H1 (cell line): ENCODE results near the gene GDPD3. TPM values are rescaled to one million over a fixed set of nuclear protein-coding genes. Genes with fewer than 3 reads are reported as not detected.

ENCODE experiments used
- CTCF ChIA-PET: fragments of 300-600 bp; sonication (Branson Sonifier 250); formaldehyde crosslinking; loops from one replicate; lab custom pipeline; 2021; ENCODE audit not compliant: partially characterized antibody; lab: Charles Lee
- POLR2A ChIA-PET: fragments of 300-600 bp; sonication (Branson Sonifier 250); formaldehyde crosslinking; loops from one replicate; lab custom pipeline; 2021; ENCODE audit warnings: inconsistent platforms; ENCODE audit not compliant: partially characterized antibody; lab: Charles Lee
- DNase-seq, 2 experiments: peaks; one replicate each; pipeline versions ENCODE4 v3.0.0 to v3.0.0-alpha.2; 2010 to 2022; ENCODE audit warnings: low spot score in 2 of 2, low read depth in 1 of 2, mixed read lengths in 1 of 2
- FAIRE-seq: peaks from 2 replicates; lab custom pipeline; 2011; peaks lifted over from hg19 to GRCh38; lab: Jason Lieb, UNC
- H2AFZ ChIP-seq: 2 replicates; pipeline ENCODE4 v1.8.1; 2012; ENCODE audit warnings: low read length, inconsistent platforms
- H2AK5ac ChIP-seq: 2 replicates; pipeline ENCODE4 v1.6.1; 2013; ENCODE audit warnings: low read depth, low read length
- H2BK120ac ChIP-seq: replicated peaks from 2 replicates; pipeline ENCODE3; 2013; ENCODE audit warnings: low read depth, low read length, inconsistent platforms
- H2BK12ac ChIP-seq: 2 replicates; pipeline ENCODE4 v1.6.1; 2013; ENCODE audit warnings: low read depth, low read length
- H2BK15ac ChIP-seq: 2 replicates; pipeline ENCODE4 v1.6.1; 2013; ENCODE audit warnings: low read length
- H2BK20ac ChIP-seq: 2 replicates; pipeline ENCODE4 v1.6.1; 2013; ENCODE audit warnings: low read length
- H2BK5ac ChIP-seq: 2 replicates; pipeline ENCODE4 v1.6.1; 2013; ENCODE audit warnings: low read depth, low read length
- H3K14ac ChIP-seq: 2 replicates; pipeline ENCODE4 v1.6.1; 2013; ENCODE audit warnings: inconsistent platforms; ENCODE audit not compliant: insufficient read length
- H3K18ac ChIP-seq: 2 replicates; pipeline ENCODE4 v1.6.1; 2013; ENCODE audit warnings: low read length; ENCODE audit errors: extremely low read depth
- H3K23ac ChIP-seq: 2 replicates; pipeline ENCODE4 v1.6.1; 2013; ENCODE audit warnings: inconsistent platforms; ENCODE audit not compliant: insufficient read length
- H3K23me2 ChIP-seq: 2 replicates; pipeline ENCODE4 v1.6.1; 2013; ENCODE audit warnings: low read depth, low read length
- H3K27ac ChIP-seq: 2 replicates; pipeline ENCODE4 v1.6.1; 2011; ENCODE audit warnings: low read depth, low read length, inconsistent platforms
- H3K27me3 ChIP-seq, 4 experiments: replicated peaks in 1 of 4; 1 replicate in 1 of 4; 2 replicates in 3 of 4; pipeline versions ENCODE4 v1.6.1 to v1.8.1; 2011 to 2013; ENCODE audit warnings: low read length in 3 of 4, mild to moderate bottlenecking in 3 of 4, inconsistent platforms in 2 of 4, mixed read lengths in 2 of 4, moderate library complexity in 1 of 4; ENCODE audit not compliant: control insufficient read depth in 3 of 4, insufficient read depth in 3 of 4; ENCODE audit errors: extremely low read depth in 1 of 4
- H3K36me3 ChIP-seq, 4 experiments: 2 replicates each; pipeline versions ENCODE4 v1.6.1 to v1.8.1; 2011 to 2013; ENCODE audit warnings: mild to moderate bottlenecking in 4 of 4, low read length in 3 of 4, moderate library complexity in 2 of 4, control low read depth in 1 of 4, inconsistent platforms in 1 of 4; ENCODE audit not compliant: insufficient read depth in 4 of 4, control insufficient read depth in 2 of 4
- H3K4ac ChIP-seq: replicated peaks from 2 replicates; pipeline ENCODE3; 2013; ENCODE audit warnings: low read length, low read depth, mixed read lengths, inconsistent platforms; ENCODE audit not compliant: insufficient read length
- H3K4me1 ChIP-seq, 4 experiments: replicated peaks in 1 of 4; 1 replicate in 1 of 4; 2 replicates in 3 of 4; pipeline versions ENCODE4 v1.6.1 to v1.8.1; 2011 to 2013; ENCODE audit warnings: low read length in 3 of 4, inconsistent platforms in 2 of 4, mixed read lengths in 1 of 4; ENCODE audit not compliant: insufficient read depth in 4 of 4, control insufficient read depth in 3 of 4
- H3K4me2 ChIP-seq, 2 experiments: 2 replicates each; pipeline versions ENCODE4 v1.6.1 to v1.8.1; 2011 to 2013; ENCODE audit warnings: low read depth in 2 of 2, low read length in 2 of 2, control low read depth in 1 of 2, inconsistent platforms in 1 of 2, mild to moderate bottlenecking in 1 of 2; ENCODE audit not compliant: insufficient read depth in 1 of 2
- H3K4me3 ChIP-seq, 4 experiments: fragments of 200-600, 300-600 bp in 1 of 4; sonication (generic), shearing (Covaris generic), sonication (Bioruptor Twin) in 1 of 4; 2 replicates each; pipeline versions ENCODE4 v1.5.1 to v1.8.1; 2011 to 2016; ENCODE audit warnings: low read length in 4 of 4, low read depth in 3 of 4, control low read depth in 2 of 4, inconsistent platforms in 2 of 4, mild to moderate bottlenecking in 2 of 4, mixed read lengths in 1 of 4, moderate library complexity in 1 of 4; ENCODE audit not compliant: insufficient read depth in 2 of 4; ENCODE audit errors: extremely low read depth in 1 of 4
- H3K56ac ChIP-seq: replicated peaks from 2 replicates; pipeline ENCODE3; 2013; ENCODE audit warnings: low read depth, mild to moderate bottlenecking, mixed read lengths, low read length, inconsistent platforms; ENCODE audit not compliant: insufficient read length
- H3K79me1 ChIP-seq: 2 replicates; pipeline ENCODE4 v1.6.1; 2013; ENCODE audit warnings: low read depth, low read length, control low read depth
- H3K79me2 ChIP-seq, 2 experiments: 2 replicates each; pipeline versions ENCODE4 v1.6.1 to v1.8.1; 2012 to 2013; ENCODE audit warnings: low read length in 2 of 2, mild to moderate bottlenecking in 2 of 2, inconsistent platforms in 1 of 2; ENCODE audit not compliant: insufficient read depth in 2 of 2, control insufficient read depth in 1 of 2
- H3K9ac ChIP-seq, 4 experiments: replicated peaks in 1 of 4; 1 replicate in 1 of 4; 2 replicates in 3 of 4; pipeline versions ENCODE4 v1.6.1 to v1.8.1; 2011 to 2013; ENCODE audit warnings: low read depth in 3 of 4, low read length in 3 of 4, control low read depth in 2 of 4, mild to moderate bottlenecking in 2 of 4, moderate library complexity in 2 of 4, inconsistent platforms in 1 of 4; ENCODE audit errors: extremely low read depth in 1 of 4
- H3K9me3 ChIP-seq, 2 experiments: 2 replicates each; pipeline versions ENCODE4 v1.6.1 to v1.8.1; 2012 to 2013; ENCODE audit warnings: mild to moderate bottlenecking in 2 of 2, moderate library complexity in 2 of 2, control low read depth in 1 of 2, inconsistent platforms in 1 of 2, low read depth in 1 of 2, low read length in 1 of 2, mixed read lengths in 1 of 2; ENCODE audit not compliant: insufficient read depth in 2 of 2
- H4K20me1 ChIP-seq, 2 experiments: replicated peaks in 1 of 2; 2 replicates each; pipeline versions ENCODE3 to v1.8.1; 2011 to 2013; ENCODE audit warnings: inconsistent platforms in 2 of 2, low read length in 2 of 2, mild to moderate bottlenecking in 1 of 2; ENCODE audit not compliant: insufficient read depth in 2 of 2, control insufficient read depth in 1 of 2
- H4K5ac ChIP-seq: 2 replicates; pipeline ENCODE4 v1.6.1; 2013; ENCODE audit warnings: low read length, low read depth, mixed read lengths, inconsistent platforms; ENCODE audit not compliant: insufficient read length
- H4K8ac ChIP-seq: 2 replicates; pipeline ENCODE4 v1.8.0; 2013; ENCODE audit warnings: mild to moderate bottlenecking, moderate library complexity, low read length, inconsistent platforms; ENCODE audit not compliant: insufficient read depth; ENCODE audit errors: extremely low read depth
- H4K91ac ChIP-seq: replicated peaks from 2 replicates; pipeline ENCODE3; 2013; ENCODE audit warnings: low read length, mixed read lengths, inconsistent platforms; ENCODE audit not compliant: insufficient read length
- CREB1 ChIP-seq: IDR thresholded peaks from 2 replicates; pipeline ENCODE4 v1.6.1; 2012; ENCODE audit warnings: inconsistent platforms
- GTF2F1 ChIP-seq: IDR thresholded peaks from 2 replicates; pipeline ENCODE4 v1.6.1; 2012; ENCODE audit warnings: low read depth, low read length, improper control_type of control experiment, borderline replicate concordance
- MAFK ChIP-seq: IDR thresholded peaks from 2 replicates; pipeline ENCODE4 v1.6.1; 2012; ENCODE audit warnings: low read depth, mild to moderate bottlenecking, improper control_type of control experiment, low read length
- RAD21 ChIP-seq, 2 experiments: IDR thresholded peaks in 1 of 2; conservative IDR thresholded peaks in 1 of 2; 2 replicates each; pipeline ENCODE4 v1.6.1; 2011; ENCODE audit warnings: low read depth in 2 of 2, low read length in 2 of 2, improper control_type of control experiment in 1 of 2, inconsistent platforms in 1 of 2, mild to moderate bottlenecking in 1 of 2, moderate library complexity in 1 of 2
- SUZ12 ChIP-seq: fragments of 200-600 bp; sonication (generic); IDR thresholded peaks from 2 replicates; pipeline ENCODE4 v1.6.1; 2012; ENCODE audit warnings: mild to moderate bottlenecking, inconsistent platforms, low read length, moderate library complexity, mixed read lengths
- WGBS, 2 experiments: shearing (Covaris generic) in 1 of 2; methylation state at CpG; one replicate each; pipeline versions ENCODE4 v1.1.6 to v1.1.7; 2013 to 2015; ENCODE audit warnings: low lambda C conversion rate in 2 of 2, mixed read lengths in 2 of 2, inconsistent platforms in 1 of 2, low coverage in 1 of 2, missing lambda C conversion rate in 1 of 2; ENCODE audit not compliant: insufficient replicate concordance in 2 of 2, insufficient coverage in 1 of 2, insufficient read length in 1 of 2; ENCODE audit errors: extremely low coverage in 1 of 2, missing lambda C conversion rate in 1 of 2; 5-methylcytosine and 5-hydroxymethylcytosine counted together
- polyA plus RNA-seq, 7 experiments: library from polyadenylated mRNA; depleted of rRNA in 3 of 7; stranded (reverse) in 5 of 7; unstranded in 2 of 7; fragments of >200 nt in 5 of 7; fragments of 200-250 nt in 2 of 7; gene quantifications; 1 replicate in 5 of 7; 2 replicates in 1 of 7; 4 replicates in 1 of 7; pipeline versions ENCODE4 v1.2.1 to v1.2.3, GENCODE V29; 2011 to 2013; ENCODE audit warnings: missing spikeins in 2 of 7, mixed read lengths in 2 of 7
- total RNA-seq: library from RNA; stranded (reverse); fragmentation: NEBNext Ultra II Directional; extraction: Animal tissue kit (Norgen Biotek cat#: 25700); gene quantifications from 2 replicates; pipeline ENCODE4 v1.2.1, GENCODE V29; 2021
- TF ChIP-seq, protein P1 (sequence below): IDR thresholded peaks from 2 replicates; pipeline ENCODE4 v1.6.1; 2012; ENCODE audit warnings: inconsistent platforms
- TF ChIP-seq, protein P2 (sequence below), 3 experiments: IDR thresholded peaks; 1 replicate in 2 of 3; 2 replicates in 1 of 3; pipeline versions ENCODE4 v1.5.1 to v1.6.1; 2011; ENCODE audit warnings: low read length in 3 of 3, mild to moderate bottlenecking in 3 of 3, inconsistent platforms in 2 of 3, low read depth in 1 of 3, moderate library complexity in 1 of 3; ENCODE audit not compliant: insufficient read depth in 1 of 3; ENCODE audit errors: control extremely low read depth in 1 of 3
- TF ChIP-seq, protein P3 (sequence below): IDR thresholded peaks from 2 replicates; pipeline ENCODE4 v1.6.1; 2011; ENCODE audit warnings: low read length, improper control_type of control experiment

Gene GDPD3
- total and polyA plus RNA-seq, 2 of the 8 experiments (the other 6 are each of a cell fraction or from before 2014, with no cell fraction given): 0.20 TPM; not detected in 1

DNA sequence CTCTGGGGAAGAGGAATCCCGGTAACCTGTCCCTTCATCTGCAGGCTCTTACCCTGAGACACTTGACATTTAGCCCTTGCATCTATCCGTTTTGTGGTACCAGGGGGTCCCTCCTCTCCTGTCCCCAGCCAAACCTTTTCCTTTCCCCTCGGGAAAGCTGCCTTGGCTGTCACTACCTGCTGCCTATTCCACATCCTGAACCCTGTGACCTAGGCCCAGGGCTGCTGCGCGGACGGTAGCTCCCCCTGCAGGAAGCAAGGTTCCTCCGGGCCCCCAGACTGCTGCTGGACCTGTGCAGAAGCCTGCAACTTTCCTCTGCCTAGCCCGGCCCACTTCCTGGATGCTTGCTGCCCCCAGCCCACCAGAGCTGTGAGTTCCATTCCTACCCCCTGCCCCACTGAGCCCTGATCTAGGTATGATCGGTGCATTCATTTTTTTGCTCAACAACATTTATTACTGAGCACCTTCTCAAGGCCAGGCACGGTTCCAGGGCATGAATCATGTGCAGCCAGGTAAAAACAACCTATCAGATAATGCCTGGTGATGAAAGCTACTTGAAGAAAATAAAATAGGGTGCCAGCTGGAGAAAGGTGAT is 58.3 kb downstream of the GDPD3 start:
- H3K27ac ChIP-seq: no peak overlapping the region
- 36% methylated on average over 10 of the region's 10 CpGs; no CpG with 5 or more reads in 1 of the 2 experiments for WGBS, 2 experiments
- FAIRE-seq: no peak
- TF ChIP-seq, protein P1, sequence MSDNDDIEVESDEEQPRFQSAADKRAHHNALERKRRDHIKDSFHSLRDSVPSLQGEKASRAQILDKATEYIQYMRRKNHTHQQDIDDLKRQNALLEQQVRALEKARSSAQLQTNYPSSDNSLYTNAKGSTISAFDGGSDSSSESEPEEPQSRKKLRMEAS: 0 out of 2 replicates have a peak, but pooled peaks have one; percentile 15
- TF ChIP-seq CREB1 (0 out of 2 replicates have a peak, but pooled peaks have one; percentile 26), RAD21 (IDR thresholded peaks at IDR 0.05 in 1 of 2, conservative IDR thresholded peaks at IDR 0.05 in 1 of 2; ENCODE audit: low read depth in 2 of 2, low read length in 2 of 2) (peak; percentile 66 to 79), MAFK (no peak), SUZ12 (no peak), GTF2F1 (no peak)
- TF ChIP-seq, protein P2, sequence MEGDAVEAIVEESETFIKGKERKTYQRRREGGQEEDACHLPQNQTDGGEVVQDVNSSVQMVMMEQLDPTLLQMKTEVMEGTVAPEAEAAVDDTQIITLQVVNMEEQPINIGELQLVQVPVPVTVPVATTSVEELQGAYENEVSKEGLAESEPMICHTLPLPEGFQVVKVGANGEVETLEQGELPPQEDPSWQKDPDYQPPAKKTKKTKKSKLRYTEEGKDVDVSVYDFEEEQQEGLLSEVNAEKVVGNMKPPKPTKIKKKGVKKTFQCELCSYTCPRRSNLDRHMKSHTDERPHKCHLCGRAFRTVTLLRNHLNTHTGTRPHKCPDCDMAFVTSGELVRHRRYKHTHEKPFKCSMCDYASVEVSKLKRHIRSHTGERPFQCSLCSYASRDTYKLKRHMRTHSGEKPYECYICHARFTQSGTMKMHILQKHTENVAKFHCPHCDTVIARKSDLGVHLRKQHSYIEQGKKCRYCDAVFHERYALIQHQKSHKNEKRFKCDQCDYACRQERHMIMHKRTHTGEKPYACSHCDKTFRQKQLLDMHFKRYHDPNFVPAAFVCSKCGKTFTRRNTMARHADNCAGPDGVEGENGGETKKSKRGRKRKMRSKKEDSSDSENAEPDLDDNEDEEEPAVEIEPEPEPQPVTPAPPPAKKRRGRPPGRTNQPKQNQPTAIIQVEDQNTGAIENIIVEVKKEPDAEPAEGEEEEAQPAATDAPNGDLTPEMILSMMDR (IDR thresholded peaks at IDR 0.05; ENCODE audit: control extremely low read depth in 1 of 3, insufficient read depth in 1 of 3, low read depth in 1 of 3, low read length in 3 of 3): peak; percentile 81 to 96 (median 93)
- TF ChIP-seq, protein P3, sequence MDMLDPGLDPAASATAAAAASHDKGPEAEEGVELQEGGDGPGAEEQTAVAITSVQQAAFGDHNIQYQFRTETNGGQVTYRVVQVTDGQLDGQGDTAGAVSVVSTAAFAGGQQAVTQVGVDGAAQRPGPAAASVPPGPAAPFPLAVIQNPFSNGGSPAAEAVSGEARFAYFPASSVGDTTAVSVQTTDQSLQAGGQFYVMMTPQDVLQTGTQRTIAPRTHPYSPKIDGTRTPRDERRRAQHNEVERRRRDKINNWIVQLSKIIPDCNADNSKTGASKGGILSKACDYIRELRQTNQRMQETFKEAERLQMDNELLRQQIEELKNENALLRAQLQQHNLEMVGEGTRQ: no peak

More for the DNA sequence above, 58.3 kb downstream of the GDPD3 start:
- no peaks in the 10 kb centered on the region for H3K79me1 ChIP-seq
- H3K4me3 ChIP-seq: no peak overlapping the region
- no peak overlapping the region for H2BK12ac ChIP-seq
- no peak overlapping the region for H4K91ac ChIP-seq
- peaks cover 0 to 5% (median 2%) of the 10 kb centered on the region in 4 experiments; a peak in 2 of 7 replicates for H3K27me3 ChIP-seq
- H2BK120ac ChIP-seq: no peak overlapping the region
- no peak overlapping the region for H2AK5ac ChIP-seq
- H4K8ac ChIP-seq: no peak overlapping the region
- no peak overlapping the region for H3K14ac ChIP-seq
- H4K20me1 ChIP-seq: no peaks in the 10 kb centered on the region
- H4K5ac ChIP-seq: no peak overlapping the region
- ChIA-PET CTCF (interaction anchor here (0.5 to 3.6 kb wide), 29 partner anchors 9 to 355 kb away, joined by 3 to 17 read pairs (median 4); partner anchors contain the start of genes ALDOA, C16orf92, TBX6 and TLCD3B), POLR2A (interaction anchor here (1.0 to 7.6 kb wide), 5 partner anchors 11 to 42 kb away, joined by 3 to 88 read pairs (median 5); partner anchors contain the start of gene ALDOA)
- H3K23me2 ChIP-seq: peaks cover 6% of the 10 kb centered on the region
- no peak overlapping the region for H3K23ac ChIP-seq
- no peaks in the 10 kb centered on the region for H3K79me2 ChIP-seq
- no peaks in the 10 kb centered on the region for H3K9me3 ChIP-seq
- no peak overlapping the region for H3K9ac ChIP-seq
- H3K4me2 ChIP-seq: no peak overlapping the region
- H2AFZ ChIP-seq: no peak overlapping the region
- DNase-seq: peak in 1 of 2 experiments; percentile 89
- no peak overlapping the region for H3K18ac ChIP-seq
- H3K36me3 ChIP-seq: no peaks in the 10 kb centered on the region
- H3K4ac ChIP-seq: no peak overlapping the region
- no peak overlapping the region for H2BK5ac ChIP-seq
- H3K4me1 ChIP-seq: peaks cover 0 to 4% (median 2%) of the 10 kb centered on the region in 4 experiments; a peak in 3 of 7 replicates
- no peak overlapping the region for H2BK15ac ChIP-seq
- no peak overlapping the region for H2BK20ac ChIP-seq
- no peak overlapping the region for H3K56ac ChIP-seq
